GM23338 (cell line): ENCODE data around the gene CSNK1G1. TPM values are rescaled to one million over a fixed set of nuclear protein-coding genes. Genes with fewer than 3 reads are reported as not detected.
A peak's percentile ranks its signal among the peaks of the same experiment; 100 is the strongest.

ENCODE experiments used
- ATAC-seq: fragments of 200-7000 bp; cut with Tn5 transposase; 3 replicates; pipeline ENCODE4 v1.9.1; 2020
- DNase-seq: peaks from one replicate; pipeline ENCODE4 v3.0.0-alpha.2; 2015; ENCODE audit warnings: low spot score
- H2AFZ ChIP-seq: fragments of 200-600 bp; sonication (generic); 2 replicates; pipeline ENCODE4 v1.8.0; 2016; ENCODE audit warnings: antibody characterized with exemption, mild to moderate bottlenecking, moderate library complexity
- H3F3A ChIP-seq: fragments of 200-600 bp; sonication (generic); replicated peaks from 2 replicates; pipeline ENCODE4 v1.8.0; 2017; ENCODE audit warnings: antibody characterized with exemption, mixed run types, low read depth
- H3K27ac ChIP-seq: fragments of 200-600 bp; sonication (generic); 2 replicates; pipeline ENCODE4 v1.6.1; 2016; ENCODE audit warnings: low read depth
- H3K27me3 ChIP-seq: fragments of 200-600 bp; sonication (generic); 2 replicates; pipeline ENCODE4 v1.8.0; 2016; ENCODE audit warnings: mild to moderate bottlenecking, mixed run types, moderate library complexity; ENCODE audit not compliant: insufficient read depth
- H3K36me3 ChIP-seq: fragments of 200-600 bp; sonication (generic); 2 replicates; pipeline ENCODE4 v1.8.0; 2016; ENCODE audit warnings: mild to moderate bottlenecking; ENCODE audit not compliant: insufficient read depth
- H3K4me1 ChIP-seq: fragments of 200-600 bp; sonication (generic); 2 replicates; pipeline ENCODE4 v1.8.0; 2016; ENCODE audit warnings: mild to moderate bottlenecking, moderate library complexity; ENCODE audit not compliant: insufficient read depth
- H3K4me2 ChIP-seq: fragments of 200-600 bp; sonication (generic); 2 replicates; pipeline ENCODE4 v1.7.1; 2017; ENCODE audit warnings: mixed run types
- H3K4me3 ChIP-seq: fragments of 200-600 bp; sonication (generic); 2 replicates; pipeline ENCODE4 v1.6.1; 2016; ENCODE audit warnings: mixed run types
- H3K79me2 ChIP-seq: fragments of 200-600 bp; sonication (generic); replicated peaks from 2 replicates; pipeline ENCODE4 v1.8.0; 2017; ENCODE audit warnings: mild to moderate bottlenecking; ENCODE audit not compliant: insufficient read depth
- H3K9me2 ChIP-seq: fragments of 200-600 bp; sonication (generic); 2 replicates; pipeline ENCODE4 v1.8.0; 2017; ENCODE audit not compliant: insufficient read depth
- H4K20me1 ChIP-seq: fragments of 200-600 bp; sonication (generic); replicated peaks from 2 replicates; pipeline ENCODE4 v1.8.0; 2017; ENCODE audit warnings: mild to moderate bottlenecking; ENCODE audit not compliant: insufficient read depth
- H3K27ac Mint-ChIP-seq: 2 replicates; pipeline ENCODE4 v1.8.0; 2020; ENCODE audit warnings: inconsistent platforms, mild to moderate bottlenecking, moderate library complexity, mixed read lengths
- H3K27me3 Mint-ChIP-seq: 3 replicates; pipeline ENCODE4 v1.8.0; 2022; ENCODE audit warnings: low read depth, mild to moderate bottlenecking, moderate library complexity, mixed read lengths, inconsistent platforms; ENCODE audit not compliant: insufficient read depth, poor library complexity
- H3K36me3 Mint-ChIP-seq: 3 replicates; pipeline ENCODE4 v1.8.0; 2021; ENCODE audit warnings: low read depth, mild to moderate bottlenecking, inconsistent platforms, moderate library complexity, mixed read lengths
- H3K4me1 Mint-ChIP-seq: 3 replicates; pipeline ENCODE4 v1.8.0; 2020; ENCODE audit warnings: mild to moderate bottlenecking, inconsistent platforms, mixed read lengths
- H3K4me3 Mint-ChIP-seq: 3 replicates; pipeline ENCODE4 v1.8.0; 2021; ENCODE audit warnings: moderate library complexity, mild to moderate bottlenecking, inconsistent platforms, mixed read lengths
- H3K9me3 Mint-ChIP-seq: 3 replicates; pipeline ENCODE4 v1.8.0; 2020; ENCODE audit warnings: moderate library complexity, mild to moderate bottlenecking, inconsistent platforms, mixed read lengths
- CREB1 ChIP-seq: fragments of 250-450 bp; sonication (Bioruptor Pico); IDR thresholded peaks from 2 replicates; pipeline ENCODE4 v1.5.0; 2020; ENCODE audit warnings: low read depth, mild to moderate bottlenecking, moderate library complexity
- EZH2 ChIP-seq: fragments of 200-600 bp; sonication (generic); IDR thresholded peaks from one replicate; pipeline ENCODE4 v1.8.0; 2017; ENCODE audit warnings: antibody characterized with exemption, mild to moderate bottlenecking, low read depth; ENCODE audit not compliant: unreplicated experiment
- EZH2phosphoT487 ChIP-seq: fragments of 200-600 bp; sonication (generic); IDR thresholded peaks from one replicate; pipeline ENCODE4 v1.8.1; 2018; ENCODE audit warnings: antibody characterized with exemption; ENCODE audit not compliant: unreplicated experiment
- JUNB ChIP-seq: IDR thresholded peaks from one replicate; pipeline ENCODE4 v1.6.1; 2016; ENCODE audit warnings: antibody characterized with exemption; ENCODE audit not compliant: unreplicated experiment
- NANOG ChIP-seq: IDR thresholded peaks from 2 replicates; pipeline ENCODE4 v1.6.1; 2016; ENCODE audit warnings: antibody characterized with exemption, borderline replicate concordance
- POLR2AphosphoS5 ChIP-seq: IDR thresholded peaks from 2 replicates; pipeline ENCODE4 v1.6.1; 2016; ENCODE audit warnings: antibody characterized with exemption, low read depth
- STAT1 ChIP-seq: IDR thresholded peaks from one replicate; pipeline ENCODE4 v1.6.1; 2016; ENCODE audit warnings: antibody characterized with exemption; ENCODE audit not compliant: unreplicated experiment
- ZNF114 ChIP-seq: fragments of 250-450 bp; sonication (Bioruptor Pico); IDR thresholded peaks from 2 replicates; pipeline ENCODE4 v1.5.0; 2020; ENCODE audit warnings: mild to moderate bottlenecking, moderate library complexity
- ZNF331 ChIP-seq: fragments of 250-450 bp; sonication (Bioruptor Pico); IDR thresholded peaks from 2 replicates; pipeline ENCODE4 v1.5.0; 2020; ENCODE audit warnings: low read depth, mild to moderate bottlenecking, moderate library complexity
- polyA plus RNA-seq: library from polyadenylated mRNA; unstranded; fragments of >200 nt; fragmentation: Nextera tagmentation; extraction: Ambion mirVana; gene quantifications from 2 replicates; pipeline ENCODE4 v1.2.1, GENCODE V29; 2016
- total RNA-seq: library from RNA; depleted of rRNA; stranded (reverse); fragments of >200 nt; shearing (Covaris generic); gene quantifications from 2 replicates; pipeline ENCODE4 v1.2.3, GENCODE V29; 2014
- TF ChIP-seq, protein P1 (sequence below): IDR thresholded peaks from one replicate; pipeline ENCODE4 v1.6.1; 2018; ENCODE audit warnings: antibody characterized with exemption; ENCODE audit not compliant: unreplicated experiment
- TF ChIP-seq, protein P2 (sequence below): IDR thresholded peaks from 2 replicates; pipeline ENCODE4 v1.6.1; 2016; ENCODE audit warnings: antibody characterized with exemption
- TF ChIP-seq, protein P3 (sequence below), 2 experiments: fragments of 200-600 bp in 1 of 2; sonication (generic) in 1 of 2; conservative IDR thresholded peaks; 2 replicates each; pipeline versions ENCODE4 v1.5.1 to v1.6.1; 2016 to 2017; ENCODE audit warnings: antibody characterized with exemption in 2 of 2, low read depth in 2 of 2, mild to moderate bottlenecking in 2 of 2, moderate library complexity in 1 of 2
- TF ChIP-seq, protein P4 (sequence below): fragments of 250-450 bp; sonication (Bioruptor Pico); IDR thresholded peaks from 2 replicates; pipeline ENCODE4 v1.5.0; 2020; ENCODE audit warnings: mild to moderate bottlenecking, moderate library complexity

The CSNK1G1 gene
- total and polyA plus RNA-seq, 2 experiments from 2014 or later, result 9.3 to 13.4 TPM

DNA sequence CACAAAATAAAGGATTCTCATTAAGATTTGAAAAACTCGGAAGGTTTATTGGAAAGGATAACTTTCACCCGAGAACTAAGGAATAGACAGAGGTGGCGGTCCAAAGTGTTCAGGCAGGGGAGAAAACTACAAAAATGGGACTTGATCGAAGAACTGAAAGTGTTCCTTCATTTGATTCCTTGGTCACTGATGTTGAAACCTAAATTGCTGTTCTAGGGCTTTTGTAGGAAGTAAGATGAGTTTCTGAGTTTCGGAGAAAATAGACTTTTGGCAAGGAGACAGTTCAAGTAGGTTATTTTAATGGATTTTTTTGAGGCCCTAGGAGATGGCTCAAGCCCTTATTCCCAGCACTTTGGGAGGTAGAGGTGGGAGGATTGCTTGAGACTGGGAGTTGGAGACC, 33.1 kb upstream of the CSNK1G1 start:
- Histone ChIP-seq H3K9me2 (no peaks in the 10 kb centered on the region), H3K4me3 (peak overlapping the region; percentile 79; the same call in 1 of the 2 replicates), H3K79me2 (peaks cover 20% of the 10 kb centered on the region), H2AFZ (no peak overlapping the region), H3F3A (peaks cover 7% of the 10 kb centered on the region; the same call in 1 of the 2 replicates), H3K4me1 (no peaks in the 10 kb centered on the region), H3K27ac (no peak overlapping the region), H4K20me1 (no peaks in the 10 kb centered on the region), H3K36me3 (no peaks in the 10 kb centered on the region), H3K4me2 (no peak overlapping the region), H3K27me3 (peaks cover 22% of the 10 kb centered on the region)
- no peak for DNase-seq
- Mint-ChIP-seq H3K27ac (no peak overlapping the region), H3K27me3 (peaks cover 2% of the 10 kb centered on the region), H3K4me1 (peaks cover 2% of the 10 kb centered on the region; the same call in 2 of the 3 replicates), H3K9me3 (no peaks in the 10 kb centered on the region; the same call in 2 of the 3 replicates), H3K36me3 (peaks cover 5% of the 10 kb centered on the region; the same call in 2 of the 3 replicates), H3K4me3 (peak overlapping the region; percentile 99)
- TF ChIP-seq, protein P1, sequence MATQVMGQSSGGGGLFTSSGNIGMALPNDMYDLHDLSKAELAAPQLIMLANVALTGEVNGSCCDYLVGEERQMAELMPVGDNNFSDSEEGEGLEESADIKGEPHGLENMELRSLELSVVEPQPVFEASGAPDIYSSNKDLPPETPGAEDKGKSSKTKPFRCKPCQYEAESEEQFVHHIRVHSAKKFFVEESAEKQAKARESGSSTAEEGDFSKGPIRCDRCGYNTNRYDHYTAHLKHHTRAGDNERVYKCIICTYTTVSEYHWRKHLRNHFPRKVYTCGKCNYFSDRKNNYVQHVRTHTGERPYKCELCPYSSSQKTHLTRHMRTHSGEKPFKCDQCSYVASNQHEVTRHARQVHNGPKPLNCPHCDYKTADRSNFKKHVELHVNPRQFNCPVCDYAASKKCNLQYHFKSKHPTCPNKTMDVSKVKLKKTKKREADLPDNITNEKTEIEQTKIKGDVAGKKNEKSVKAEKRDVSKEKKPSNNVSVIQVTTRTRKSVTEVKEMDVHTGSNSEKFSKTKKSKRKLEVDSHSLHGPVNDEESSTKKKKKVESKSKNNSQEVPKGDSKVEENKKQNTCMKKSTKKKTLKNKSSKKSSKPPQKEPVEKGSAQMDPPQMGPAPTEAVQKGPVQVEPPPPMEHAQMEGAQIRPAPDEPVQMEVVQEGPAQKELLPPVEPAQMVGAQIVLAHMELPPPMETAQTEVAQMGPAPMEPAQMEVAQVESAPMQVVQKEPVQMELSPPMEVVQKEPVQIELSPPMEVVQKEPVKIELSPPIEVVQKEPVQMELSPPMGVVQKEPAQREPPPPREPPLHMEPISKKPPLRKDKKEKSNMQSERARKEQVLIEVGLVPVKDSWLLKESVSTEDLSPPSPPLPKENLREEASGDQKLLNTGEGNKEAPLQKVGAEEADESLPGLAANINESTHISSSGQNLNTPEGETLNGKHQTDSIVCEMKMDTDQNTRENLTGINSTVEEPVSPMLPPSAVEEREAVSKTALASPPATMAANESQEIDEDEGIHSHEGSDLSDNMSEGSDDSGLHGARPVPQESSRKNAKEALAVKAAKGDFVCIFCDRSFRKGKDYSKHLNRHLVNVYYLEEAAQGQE, result no peak
- TF ChIP-seq JUNB (no peak), EZH2phosphoT487 (no peak), ZNF114 (CRISPR knock-in tag) (no peak), NANOG (no peak), CREB1 (CRISPR knock-in tag) (no peak), EZH2 (no peak), ZNF331 (CRISPR knock-in tag) (no peak), STAT1 (no peak), POLR2AphosphoS5 (no peak)
- TF ChIP-seq, protein P2, sequence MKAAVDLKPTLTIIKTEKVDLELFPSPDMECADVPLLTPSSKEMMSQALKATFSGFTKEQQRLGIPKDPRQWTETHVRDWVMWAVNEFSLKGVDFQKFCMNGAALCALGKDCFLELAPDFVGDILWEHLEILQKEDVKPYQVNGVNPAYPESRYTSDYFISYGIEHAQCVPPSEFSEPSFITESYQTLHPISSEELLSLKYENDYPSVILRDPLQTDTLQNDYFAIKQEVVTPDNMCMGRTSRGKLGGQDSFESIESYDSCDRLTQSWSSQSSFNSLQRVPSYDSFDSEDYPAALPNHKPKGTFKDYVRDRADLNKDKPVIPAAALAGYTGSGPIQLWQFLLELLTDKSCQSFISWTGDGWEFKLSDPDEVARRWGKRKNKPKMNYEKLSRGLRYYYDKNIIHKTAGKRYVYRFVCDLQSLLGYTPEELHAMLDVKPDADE, result no peak
- TF ChIP-seq, protein P3, sequence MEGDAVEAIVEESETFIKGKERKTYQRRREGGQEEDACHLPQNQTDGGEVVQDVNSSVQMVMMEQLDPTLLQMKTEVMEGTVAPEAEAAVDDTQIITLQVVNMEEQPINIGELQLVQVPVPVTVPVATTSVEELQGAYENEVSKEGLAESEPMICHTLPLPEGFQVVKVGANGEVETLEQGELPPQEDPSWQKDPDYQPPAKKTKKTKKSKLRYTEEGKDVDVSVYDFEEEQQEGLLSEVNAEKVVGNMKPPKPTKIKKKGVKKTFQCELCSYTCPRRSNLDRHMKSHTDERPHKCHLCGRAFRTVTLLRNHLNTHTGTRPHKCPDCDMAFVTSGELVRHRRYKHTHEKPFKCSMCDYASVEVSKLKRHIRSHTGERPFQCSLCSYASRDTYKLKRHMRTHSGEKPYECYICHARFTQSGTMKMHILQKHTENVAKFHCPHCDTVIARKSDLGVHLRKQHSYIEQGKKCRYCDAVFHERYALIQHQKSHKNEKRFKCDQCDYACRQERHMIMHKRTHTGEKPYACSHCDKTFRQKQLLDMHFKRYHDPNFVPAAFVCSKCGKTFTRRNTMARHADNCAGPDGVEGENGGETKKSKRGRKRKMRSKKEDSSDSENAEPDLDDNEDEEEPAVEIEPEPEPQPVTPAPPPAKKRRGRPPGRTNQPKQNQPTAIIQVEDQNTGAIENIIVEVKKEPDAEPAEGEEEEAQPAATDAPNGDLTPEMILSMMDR (conservative IDR thresholded peaks at IDR 0.05; ENCODE audit: low read depth in 2 of 2), result no peak
- TF ChIP-seq, protein P4, sequence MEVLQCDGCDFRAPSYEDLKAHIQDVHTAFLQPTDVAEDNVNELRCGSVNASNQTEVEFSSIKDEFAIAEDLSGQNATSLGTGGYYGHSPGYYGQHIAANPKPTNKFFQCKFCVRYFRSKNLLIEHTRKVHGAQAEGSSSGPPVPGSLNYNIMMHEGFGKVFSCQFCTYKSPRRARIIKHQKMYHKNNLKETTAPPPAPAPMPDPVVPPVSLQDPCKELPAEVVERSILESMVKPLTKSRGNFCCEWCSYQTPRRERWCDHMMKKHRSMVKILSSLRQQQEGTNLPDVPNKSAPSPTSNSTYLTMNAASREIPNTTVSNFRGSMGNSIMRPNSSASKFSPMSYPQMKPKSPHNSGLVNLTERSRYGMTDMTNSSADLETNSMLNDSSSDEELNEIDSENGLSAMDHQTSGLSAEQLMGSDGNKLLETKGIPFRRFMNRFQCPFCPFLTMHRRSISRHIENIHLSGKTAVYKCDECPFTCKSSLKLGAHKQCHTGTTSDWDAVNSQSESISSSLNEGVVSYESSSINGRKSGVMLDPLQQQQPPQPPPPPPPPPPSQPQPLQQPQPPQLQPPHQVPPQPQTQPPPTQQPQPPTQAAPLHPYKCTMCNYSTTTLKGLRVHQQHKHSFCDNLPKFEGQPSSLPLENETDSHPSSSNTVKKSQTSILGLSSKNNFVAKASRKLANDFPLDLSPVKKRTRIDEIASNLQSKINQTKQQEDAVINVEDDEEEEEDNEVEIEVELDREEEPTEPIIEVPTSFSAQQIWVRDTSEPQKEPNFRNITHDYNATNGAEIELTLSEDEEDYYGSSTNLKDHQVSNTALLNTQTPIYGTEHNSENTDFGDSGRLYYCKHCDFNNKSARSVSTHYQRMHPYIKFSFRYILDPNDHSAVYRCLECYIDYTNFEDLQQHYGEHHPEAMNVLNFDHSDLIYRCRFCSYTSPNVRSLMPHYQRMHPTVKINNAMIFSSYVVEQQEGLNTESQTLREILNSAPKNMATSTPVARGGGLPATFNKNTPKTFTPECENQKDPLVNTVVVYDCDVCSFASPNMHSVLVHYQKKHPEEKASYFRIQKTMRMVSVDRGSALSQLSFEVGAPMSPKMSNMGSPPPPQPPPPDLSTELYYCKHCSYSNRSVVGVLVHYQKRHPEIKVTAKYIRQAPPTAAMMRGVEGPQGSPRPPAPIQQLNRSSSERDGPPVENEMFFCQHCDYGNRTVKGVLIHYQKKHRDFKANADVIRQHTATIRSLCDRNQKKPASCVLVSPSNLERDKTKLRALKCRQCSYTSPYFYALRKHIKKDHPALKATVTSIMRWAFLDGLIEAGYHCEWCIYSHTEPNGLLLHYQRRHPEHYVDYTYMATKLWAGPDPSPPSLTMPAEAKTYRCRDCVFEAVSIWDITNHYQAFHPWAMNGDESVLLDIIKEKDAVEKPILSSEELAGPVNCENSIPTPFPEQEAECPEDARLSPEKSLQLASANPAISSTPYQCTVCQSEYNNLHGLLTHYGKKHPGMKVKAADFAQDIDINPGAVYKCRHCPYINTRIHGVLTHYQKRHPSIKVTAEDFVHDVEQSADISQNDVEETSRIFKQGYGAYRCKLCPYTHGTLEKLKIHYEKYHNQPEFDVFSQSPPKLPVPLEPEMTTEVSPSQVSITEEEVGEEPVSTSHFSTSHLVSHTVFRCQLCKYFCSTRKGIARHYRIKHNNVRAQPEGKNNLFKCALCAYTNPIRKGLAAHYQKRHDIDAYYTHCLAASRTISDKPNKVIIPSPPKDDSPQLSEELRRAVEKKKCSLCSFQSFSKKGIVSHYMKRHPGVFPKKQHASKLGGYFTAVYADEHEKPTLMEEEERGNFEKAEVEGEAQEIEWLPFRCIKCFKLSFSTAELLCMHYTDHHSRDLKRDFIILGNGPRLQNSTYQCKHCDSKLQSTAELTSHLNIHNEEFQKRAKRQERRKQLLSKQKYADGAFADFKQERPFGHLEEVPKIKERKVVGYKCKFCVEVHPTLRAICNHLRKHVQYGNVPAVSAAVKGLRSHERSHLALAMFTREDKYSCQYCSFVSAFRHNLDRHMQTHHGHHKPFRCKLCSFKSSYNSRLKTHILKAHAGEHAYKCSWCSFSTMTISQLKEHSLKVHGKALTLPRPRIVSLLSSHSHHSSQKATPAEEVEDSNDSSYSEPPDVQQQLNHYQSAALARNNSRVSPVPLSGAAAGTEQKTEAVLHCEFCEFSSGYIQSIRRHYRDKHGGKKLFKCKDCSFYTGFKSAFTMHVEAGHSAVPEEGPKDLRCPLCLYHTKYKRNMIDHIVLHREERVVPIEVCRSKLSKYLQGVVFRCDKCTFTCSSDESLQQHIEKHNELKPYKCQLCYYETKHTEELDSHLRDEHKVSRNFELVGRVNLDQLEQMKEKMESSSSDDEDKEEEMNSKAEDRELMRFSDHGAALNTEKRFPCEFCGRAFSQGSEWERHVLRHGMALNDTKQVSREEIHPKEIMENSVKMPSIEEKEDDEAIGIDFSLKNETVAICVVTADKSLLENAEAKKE (CRISPR knock-in tag), result no peak
- no peak for ATAC-seq
